Activated CD4-positive, alpha-beta T cell treated with anti-CD3 and anti-CD28 coated beads for 24 hours (primary cell): ENCODE data around the gene BBS5.
"Not testable (repeated sequence)": the region's sequence is repeated elsewhere in the genome, so short reads cannot be mapped to it uniquely, and the experiment has no call there.

Experiments used
- DNase-seq, 2 donors: peaks; one replicate each; pipeline ENCODE4 v3.0.0-alpha.2; 2020; ENCODE audit warnings: low read depth in 2 of 2

The BBS5 gene

GRCh38 chr2:169479257-169480078 lies at the start of gene BBS5:
TSS of gene BBS5 (plus strand) at chr2:169479494. CDS start at chr2:169479554, 60 bp downstream.
- peak; percentile 56 to 64 for DNase-seq

DNA sequence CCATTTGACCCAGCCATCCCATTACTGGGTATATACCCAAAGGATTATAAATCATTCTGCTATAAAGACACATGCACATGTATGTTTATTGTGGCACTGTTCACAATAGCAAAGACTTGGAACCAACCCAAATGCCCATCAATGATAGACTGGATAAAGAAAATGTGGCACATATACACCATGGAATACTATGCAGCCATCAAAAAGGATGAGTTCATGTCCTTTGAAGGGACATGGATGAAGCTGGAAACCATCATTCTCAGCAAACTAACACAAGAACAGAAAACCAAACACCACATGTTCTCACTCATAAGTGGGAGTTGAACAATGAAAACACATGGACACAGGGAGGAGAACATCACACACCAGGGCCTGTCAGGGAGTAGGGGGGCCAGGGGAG lies 47.5 kb upstream of the BBS5 start:
- not testable (repeated sequence) for DNase-seq

DNA sequence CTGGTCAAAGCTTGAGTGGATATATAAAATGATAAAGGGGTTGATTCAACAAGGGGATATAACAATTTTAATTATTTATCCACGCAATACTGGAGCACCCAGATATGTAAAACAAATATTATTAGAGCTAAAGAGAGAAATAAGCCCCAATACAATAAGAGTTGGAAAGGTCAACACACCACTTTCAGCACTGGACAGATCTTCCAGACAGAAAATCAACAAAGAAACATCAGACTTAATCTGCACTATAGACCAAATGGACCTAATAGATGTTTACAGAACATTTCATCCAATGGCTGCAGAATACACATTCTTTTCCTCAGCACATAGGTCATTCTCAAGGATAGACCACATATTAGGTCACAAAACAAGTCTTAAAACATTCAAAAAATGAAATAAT lies 45.1 kb upstream of the BBS5 start:
- not testable (repeated sequence) for DNase-seq

DNA sequence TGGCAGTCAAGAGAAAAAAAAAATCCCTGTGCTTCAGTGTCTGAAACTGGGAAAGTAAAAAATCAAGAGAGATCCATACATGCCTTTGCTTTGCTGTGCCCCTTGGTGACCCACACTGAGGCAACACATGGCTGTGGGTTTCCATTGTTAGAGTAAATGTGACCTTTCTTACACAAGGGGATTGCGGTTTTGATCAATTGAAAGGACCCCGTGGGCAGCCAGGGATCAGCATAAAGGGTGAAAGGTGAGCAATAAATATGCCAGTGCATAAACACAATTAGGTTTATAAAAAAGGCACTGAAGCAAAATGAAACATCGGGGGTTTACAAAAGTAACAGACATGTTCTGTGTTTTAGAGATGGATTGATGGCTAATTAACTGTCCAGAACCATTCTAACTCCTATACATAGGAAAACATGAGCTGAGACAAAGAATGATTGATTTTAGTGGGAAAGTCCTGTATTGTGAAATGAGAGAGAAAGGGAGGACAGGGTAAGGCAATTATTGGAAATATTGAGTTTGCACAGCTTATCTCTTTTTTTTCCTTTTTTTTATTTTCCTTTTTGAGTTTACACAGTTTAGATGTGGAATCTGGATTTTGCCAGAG lies 40.7 kb upstream of the BBS5 start:
- DNase-seq: no peak

DNA sequence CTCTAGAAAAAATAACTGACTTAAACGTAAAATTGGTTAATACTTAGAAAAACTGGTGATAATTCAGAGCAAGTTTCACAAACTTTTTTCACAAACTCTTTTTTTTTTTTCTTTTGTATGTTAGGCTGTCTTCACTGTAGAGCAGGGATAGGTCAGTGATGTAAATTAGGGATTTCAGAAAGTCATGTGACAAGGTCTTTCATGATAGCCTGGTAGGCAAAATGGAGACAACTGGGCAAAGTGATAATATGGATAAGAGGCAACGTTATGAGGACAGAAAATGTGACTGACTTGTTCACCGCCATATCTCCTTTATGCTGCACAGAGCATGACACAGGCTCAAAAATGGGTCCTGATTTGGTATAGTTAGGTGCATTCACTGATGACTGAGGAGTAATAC lies 39.4 kb upstream of the BBS5 start:
- no peak for DNase-seq

DNA sequence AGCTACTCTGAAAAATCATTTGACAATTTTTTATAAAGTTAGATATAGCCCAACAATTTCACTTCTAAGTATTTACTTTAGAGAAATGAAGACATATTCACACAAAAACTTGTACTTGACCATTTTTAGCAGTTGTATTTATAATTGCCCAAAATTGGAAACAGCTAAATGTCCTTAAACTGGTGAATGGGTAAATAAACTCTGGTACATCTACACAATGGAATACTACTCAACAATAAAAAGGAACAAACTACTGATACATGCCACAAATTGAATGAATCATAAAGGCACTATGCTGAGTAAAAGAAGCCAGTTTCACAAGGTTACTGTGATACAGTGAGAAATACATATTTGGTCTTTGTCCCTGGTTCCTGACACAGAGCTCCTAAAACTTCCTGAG lies 32.8 kb upstream of the BBS5 start:
- DNase-seq: no peak

DNA sequence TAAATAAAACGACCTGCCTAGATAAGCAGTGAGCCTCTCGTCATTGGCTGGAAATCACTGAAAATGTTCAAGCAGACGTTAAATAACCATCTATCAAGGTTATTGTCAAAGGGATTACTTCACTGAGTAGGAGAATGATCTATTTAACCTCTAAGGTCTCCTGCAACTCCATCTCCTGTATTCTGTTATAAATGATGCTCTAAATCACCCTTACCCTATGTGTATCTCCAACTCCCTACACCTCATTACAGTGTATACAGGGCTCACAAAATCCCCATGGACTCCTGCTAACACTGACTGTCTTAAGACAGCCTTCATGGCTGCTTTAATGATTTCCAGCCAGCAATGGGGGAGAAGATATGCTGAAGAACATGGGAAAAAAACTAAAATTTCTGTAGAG lies 31.0 kb upstream of the BBS5 start:
- DNase-seq: no peak

DNA sequence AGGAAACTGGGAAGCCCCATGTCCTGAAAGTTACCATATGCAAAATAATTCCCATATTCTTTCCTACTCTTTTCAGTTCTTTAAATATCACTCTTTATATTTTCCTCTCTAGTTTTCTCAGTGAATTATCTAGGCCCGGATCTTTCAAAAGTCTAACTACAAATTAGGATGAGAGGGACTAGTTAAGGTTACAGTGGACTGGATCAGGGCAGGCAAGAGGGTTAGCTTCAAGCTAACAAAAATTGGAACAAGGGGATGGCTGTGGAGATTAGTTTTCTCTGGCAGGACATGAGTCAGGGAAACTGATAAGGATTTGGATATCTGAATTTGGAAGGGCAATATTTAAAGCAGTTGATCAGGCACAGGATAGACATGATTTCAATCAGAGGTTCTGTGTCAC lies 30.4 kb upstream of the BBS5 start:
- no peak for DNase-seq

DNA sequence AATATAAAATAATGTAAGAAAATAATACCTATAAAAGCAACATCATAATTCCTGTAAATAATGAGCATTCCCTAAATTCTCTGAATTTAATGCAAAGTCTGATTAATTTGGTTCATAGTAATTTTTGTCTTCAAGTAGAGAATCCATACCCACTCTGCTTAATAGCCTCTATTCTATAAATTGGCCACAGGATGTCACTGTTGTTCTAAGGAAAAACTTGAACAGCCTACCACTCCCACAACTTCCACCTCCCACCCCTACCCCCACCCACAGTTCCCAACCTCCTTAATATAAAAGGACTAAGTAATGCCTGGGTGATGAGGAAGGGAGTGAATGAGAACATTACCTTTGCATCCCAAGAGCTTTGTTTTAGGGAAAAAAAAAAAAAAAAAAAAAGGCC lies 27.2 kb upstream of the BBS5 start:
- no peak for DNase-seq

- not testable (repeated sequence) for DNase-seq
These were observed 26.2 kb upstream of the BBS5 start for GRCh38 chr2:169453044-169453443.

- DNase-seq: no peak
These were observed 18.2 kb upstream of the BBS5 start for GRCh38 chr2:169461143-169461542.

DNA sequence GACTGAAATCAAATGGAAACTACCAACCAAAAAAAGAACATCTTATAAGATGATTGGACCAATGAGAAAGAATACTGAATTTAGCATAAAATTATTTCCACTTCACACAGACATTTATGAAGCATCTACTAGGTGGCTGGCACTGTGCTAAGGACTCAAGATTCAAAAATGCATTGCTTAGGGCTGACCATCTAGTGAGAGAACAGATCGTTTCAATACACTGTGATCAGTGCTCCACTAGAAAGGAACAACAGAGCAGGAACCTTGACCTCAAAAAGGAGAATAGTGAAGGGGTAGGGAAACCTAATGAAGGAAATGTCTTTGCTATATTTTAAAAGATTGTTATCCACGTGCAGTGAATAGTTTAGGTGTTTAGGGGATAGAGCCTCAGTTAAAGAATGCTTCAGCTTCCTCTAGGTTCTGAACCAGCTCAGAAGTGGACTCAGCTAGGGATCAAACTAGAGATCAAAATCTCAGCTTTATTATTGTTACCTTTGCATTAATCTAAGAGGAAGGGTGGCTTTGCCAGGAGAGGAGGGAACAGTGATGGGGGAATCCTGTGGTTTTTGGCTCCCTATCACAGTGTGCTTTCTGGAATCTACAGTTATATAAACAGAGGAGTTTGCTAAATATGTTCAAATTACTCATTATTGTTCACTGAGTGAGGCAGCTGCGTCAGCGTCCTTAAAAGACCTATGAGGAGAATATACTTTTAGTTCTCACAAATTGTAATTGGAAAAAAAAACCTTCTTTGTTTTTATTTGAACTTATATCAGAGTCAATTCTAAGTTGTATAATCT lies 16.2 kb upstream of the BBS5 start:
- DNase-seq: no peak

DNA sequence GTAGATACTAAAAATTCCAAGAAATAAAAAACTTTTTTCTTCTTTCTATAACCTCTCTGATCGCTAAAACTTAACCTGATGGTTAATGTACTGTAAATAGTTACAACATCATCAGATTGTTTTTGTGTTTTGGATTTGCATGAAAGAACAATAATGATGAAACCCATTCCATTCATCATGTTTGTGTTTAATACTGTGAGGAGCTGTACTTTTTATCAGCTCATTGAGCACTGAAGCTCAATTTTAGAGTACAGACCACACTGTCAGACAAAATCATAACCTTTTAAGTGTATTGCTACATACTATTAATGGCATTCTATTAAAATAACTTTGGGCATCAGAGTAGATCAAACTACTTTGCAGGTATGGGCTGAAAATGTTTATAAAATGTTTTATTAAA lies 14.8 kb upstream of the BBS5 start:
- no peak for DNase-seq

DNA sequence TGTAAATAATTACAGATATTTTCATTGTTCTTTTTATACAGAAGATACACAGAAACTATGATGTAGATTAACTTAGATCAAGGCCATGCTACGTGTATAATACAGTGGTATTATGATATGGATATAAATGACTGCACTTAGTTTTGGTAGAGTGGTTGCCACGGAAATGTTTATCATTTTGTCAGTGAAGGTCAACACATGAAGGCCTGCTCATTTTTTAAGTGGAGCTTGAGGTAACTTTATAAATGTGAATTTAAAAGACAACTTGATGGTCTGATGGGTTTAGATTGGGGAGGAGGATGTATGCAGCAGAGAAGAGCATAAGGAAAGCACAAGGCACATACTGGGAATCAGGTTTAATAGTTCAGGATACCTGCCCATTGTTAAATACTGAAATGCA lies 14.4 kb upstream of the BBS5 start:
- DNase-seq: no peak

DNA sequence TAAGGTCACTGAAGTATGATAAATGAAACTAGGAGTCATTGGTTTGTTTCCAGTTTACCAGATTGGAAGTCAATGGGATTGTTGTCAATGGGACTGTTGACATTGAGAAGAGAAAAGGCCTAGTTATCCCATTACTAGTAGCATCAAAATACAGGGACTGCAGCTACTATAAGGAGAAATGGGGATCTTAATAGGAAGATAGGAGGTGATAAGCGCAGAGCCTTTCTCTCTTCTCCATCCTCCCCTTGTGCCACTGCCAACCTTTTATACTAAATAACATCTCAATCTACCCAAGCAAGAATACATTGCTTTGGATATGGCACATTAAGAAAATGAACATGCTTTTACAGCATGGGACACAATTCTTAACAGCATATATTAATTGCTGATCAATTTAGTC lies 10.5 kb upstream of the BBS5 start:
- no peak for DNase-seq

DNA sequence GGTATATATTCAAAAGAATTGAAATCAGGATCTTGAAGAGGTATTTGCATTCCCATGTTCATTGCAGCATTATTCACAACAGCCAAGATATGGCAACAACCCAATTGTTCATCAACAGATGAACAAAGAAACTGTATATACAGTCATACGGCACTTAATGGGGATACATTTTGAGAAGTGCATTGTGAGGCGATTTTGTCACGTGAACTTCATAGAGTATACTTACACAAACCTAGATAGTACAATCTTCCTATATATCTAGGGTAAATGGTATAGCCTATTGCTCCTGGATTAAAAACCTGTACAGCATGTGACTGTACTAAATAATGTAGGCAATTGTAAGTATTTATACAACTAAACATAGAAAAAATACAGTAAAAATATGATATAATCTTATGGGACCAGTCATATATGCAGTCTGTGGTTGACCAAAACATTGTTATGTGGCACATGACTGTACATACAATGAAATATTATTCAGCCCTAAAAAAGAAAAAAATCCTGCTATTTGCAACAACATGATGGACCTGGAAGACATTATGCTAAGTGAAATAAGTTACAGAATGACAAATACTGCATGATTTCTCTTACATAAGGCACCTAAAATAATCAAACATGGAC lies 9.2 kb upstream of the BBS5 start:
- DNase-seq: no peak

- DNase-seq: no peak
These were observed 7.0 kb upstream of the BBS5 start for GRCh38 chr2:169472249-169472648.

DNA sequence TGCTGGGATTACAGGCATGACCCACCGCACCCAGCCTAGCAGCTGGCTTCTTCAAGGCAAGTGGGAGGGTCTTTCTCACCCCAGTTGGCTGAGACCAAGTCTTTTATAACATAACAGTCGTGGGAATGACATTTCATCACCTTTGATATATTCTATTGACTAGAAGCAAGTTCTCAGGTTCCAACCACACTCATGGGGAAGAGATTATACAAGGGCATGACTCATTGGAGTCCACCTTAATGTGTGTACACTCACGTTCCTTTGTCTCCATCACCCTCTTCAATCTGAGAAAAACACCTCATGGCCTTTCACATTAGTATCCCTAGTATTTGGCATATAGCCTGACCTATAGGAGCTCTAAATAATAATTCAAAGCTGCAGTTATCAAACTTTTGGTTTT lies 2.8 kb upstream of the BBS5 start:
- no peak for DNase-seq

- no peak for DNase-seq
These were observed 955 bp upstream of the BBS5 start for GRCh38 chr2:169478339-169478738.

- DNase-seq: no peak
These were observed 493 bp upstream of the BBS5 start for GRCh38 chr2:169478745-169479256.

- no peak for DNase-seq
These were observed 778 bp downstream of the BBS5 start for GRCh38 chr2:169480079-169480465.

DNA sequence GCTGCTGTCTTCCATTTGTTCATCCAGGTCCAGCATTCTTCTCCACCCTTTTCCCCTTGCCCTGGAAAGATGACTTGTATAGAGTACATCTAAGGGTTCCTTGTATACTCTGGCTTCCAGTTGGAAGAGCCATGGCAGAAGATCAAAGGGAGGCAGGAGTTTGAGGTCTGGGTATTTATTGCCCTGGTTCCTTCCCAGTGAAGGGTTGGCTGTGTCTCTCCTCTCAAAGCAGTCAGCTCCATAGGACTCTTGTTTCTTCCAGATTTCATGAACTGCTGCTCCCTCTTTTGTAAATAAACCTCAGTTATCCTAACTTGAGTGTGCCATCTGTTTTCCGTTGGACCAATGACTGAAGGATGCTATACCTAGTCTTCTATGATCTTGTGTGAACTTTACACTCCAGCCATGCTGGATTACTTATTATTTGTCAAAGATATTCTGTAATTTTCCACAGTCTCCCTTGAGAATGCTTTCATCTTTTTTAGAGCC lies 6.4 kb downstream of the BBS5 start:
- no peak for DNase-seq
